ENCODE data around the gene MGARP. TPM values are rescaled to one million over a fixed set of nuclear protein-coding genes. Genes with fewer than 3 reads are reported as not detected.

MGARP gene
- total and polyA plus RNA-seq, 2 experiments from 2014 or later: 2.4 to 4.1 TPM

- peaks cover 10% of the 10 kb centered on the region for H3K27me3 Mint-ChIP-seq (ENCODE audit: insufficient read depth, low read depth, poor library complexity)
- ATAC-seq: no peak
Observed at GRCh38 chr4:139304920-139305319, 24.9 kb upstream of the MGARP start.

More at GRCh38 chr4:139304920-139305319, 24.9 kb upstream of the MGARP start:
- no peak for DNase-seq (ENCODE audit: low spot score)
- peaks cover 9% of the 10 kb centered on the region; the same call in 2 of the 3 replicates for H3K9me3 Mint-ChIP-seq
- Histone ChIP-seq H3K4me2 (no peak overlapping the region), H3K9me2 (ENCODE audit: insufficient read depth) (no peaks in the 10 kb centered on the region), H4K20me1 (replicated peaks; ENCODE audit: insufficient read depth) (peaks cover 54% of the 10 kb centered on the region), H3K27me3 (ENCODE audit: insufficient read depth) (no peaks in the 10 kb centered on the region), H3F3A (replicated peaks; ENCODE audit: low read depth) (no peaks in the 10 kb centered on the region; the same call in 1 of the 2 replicates), H3K27ac (ENCODE audit: low read depth) (no peak overlapping the region), H3K79me2 (replicated peaks; ENCODE audit: insufficient read depth) (peaks cover 88% of the 10 kb centered on the region), H3K4me1 (ENCODE audit: insufficient read depth) (peaks cover 16% of the 10 kb centered on the region; the same call in 1 of the 2 replicates), H3K4me3 (no peak overlapping the region), H2AFZ (no peak overlapping the region), H3K36me3 (ENCODE audit: insufficient read depth) (peaks cover 4% of the 10 kb centered on the region; the same call in 1 of the 2 replicates)
- TF ChIP-seq EZH2 (IDR thresholded peaks at IDR 0.05; ENCODE audit: low read depth, unreplicated experiment): no peak
- TF ChIP-seq ZNF114 (CRISPR knock-in tag; IDR thresholded peaks at IDR 0.05): no peak
- TF ChIP-seq CREB1 (CRISPR knock-in tag; IDR thresholded peaks at IDR 0.05; ENCODE audit: low read depth): no peak
- no peak for TF ChIP-seq JUNB (IDR thresholded peaks at IDR 0.05; ENCODE audit: unreplicated experiment)
- no peak for TF ChIP-seq POLR2AphosphoS5 (IDR thresholded peaks at IDR 0.05; ENCODE audit: low read depth)
- TF ChIP-seq, protein P1, sequence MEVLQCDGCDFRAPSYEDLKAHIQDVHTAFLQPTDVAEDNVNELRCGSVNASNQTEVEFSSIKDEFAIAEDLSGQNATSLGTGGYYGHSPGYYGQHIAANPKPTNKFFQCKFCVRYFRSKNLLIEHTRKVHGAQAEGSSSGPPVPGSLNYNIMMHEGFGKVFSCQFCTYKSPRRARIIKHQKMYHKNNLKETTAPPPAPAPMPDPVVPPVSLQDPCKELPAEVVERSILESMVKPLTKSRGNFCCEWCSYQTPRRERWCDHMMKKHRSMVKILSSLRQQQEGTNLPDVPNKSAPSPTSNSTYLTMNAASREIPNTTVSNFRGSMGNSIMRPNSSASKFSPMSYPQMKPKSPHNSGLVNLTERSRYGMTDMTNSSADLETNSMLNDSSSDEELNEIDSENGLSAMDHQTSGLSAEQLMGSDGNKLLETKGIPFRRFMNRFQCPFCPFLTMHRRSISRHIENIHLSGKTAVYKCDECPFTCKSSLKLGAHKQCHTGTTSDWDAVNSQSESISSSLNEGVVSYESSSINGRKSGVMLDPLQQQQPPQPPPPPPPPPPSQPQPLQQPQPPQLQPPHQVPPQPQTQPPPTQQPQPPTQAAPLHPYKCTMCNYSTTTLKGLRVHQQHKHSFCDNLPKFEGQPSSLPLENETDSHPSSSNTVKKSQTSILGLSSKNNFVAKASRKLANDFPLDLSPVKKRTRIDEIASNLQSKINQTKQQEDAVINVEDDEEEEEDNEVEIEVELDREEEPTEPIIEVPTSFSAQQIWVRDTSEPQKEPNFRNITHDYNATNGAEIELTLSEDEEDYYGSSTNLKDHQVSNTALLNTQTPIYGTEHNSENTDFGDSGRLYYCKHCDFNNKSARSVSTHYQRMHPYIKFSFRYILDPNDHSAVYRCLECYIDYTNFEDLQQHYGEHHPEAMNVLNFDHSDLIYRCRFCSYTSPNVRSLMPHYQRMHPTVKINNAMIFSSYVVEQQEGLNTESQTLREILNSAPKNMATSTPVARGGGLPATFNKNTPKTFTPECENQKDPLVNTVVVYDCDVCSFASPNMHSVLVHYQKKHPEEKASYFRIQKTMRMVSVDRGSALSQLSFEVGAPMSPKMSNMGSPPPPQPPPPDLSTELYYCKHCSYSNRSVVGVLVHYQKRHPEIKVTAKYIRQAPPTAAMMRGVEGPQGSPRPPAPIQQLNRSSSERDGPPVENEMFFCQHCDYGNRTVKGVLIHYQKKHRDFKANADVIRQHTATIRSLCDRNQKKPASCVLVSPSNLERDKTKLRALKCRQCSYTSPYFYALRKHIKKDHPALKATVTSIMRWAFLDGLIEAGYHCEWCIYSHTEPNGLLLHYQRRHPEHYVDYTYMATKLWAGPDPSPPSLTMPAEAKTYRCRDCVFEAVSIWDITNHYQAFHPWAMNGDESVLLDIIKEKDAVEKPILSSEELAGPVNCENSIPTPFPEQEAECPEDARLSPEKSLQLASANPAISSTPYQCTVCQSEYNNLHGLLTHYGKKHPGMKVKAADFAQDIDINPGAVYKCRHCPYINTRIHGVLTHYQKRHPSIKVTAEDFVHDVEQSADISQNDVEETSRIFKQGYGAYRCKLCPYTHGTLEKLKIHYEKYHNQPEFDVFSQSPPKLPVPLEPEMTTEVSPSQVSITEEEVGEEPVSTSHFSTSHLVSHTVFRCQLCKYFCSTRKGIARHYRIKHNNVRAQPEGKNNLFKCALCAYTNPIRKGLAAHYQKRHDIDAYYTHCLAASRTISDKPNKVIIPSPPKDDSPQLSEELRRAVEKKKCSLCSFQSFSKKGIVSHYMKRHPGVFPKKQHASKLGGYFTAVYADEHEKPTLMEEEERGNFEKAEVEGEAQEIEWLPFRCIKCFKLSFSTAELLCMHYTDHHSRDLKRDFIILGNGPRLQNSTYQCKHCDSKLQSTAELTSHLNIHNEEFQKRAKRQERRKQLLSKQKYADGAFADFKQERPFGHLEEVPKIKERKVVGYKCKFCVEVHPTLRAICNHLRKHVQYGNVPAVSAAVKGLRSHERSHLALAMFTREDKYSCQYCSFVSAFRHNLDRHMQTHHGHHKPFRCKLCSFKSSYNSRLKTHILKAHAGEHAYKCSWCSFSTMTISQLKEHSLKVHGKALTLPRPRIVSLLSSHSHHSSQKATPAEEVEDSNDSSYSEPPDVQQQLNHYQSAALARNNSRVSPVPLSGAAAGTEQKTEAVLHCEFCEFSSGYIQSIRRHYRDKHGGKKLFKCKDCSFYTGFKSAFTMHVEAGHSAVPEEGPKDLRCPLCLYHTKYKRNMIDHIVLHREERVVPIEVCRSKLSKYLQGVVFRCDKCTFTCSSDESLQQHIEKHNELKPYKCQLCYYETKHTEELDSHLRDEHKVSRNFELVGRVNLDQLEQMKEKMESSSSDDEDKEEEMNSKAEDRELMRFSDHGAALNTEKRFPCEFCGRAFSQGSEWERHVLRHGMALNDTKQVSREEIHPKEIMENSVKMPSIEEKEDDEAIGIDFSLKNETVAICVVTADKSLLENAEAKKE (CRISPR knock-in tag; IDR thresholded peaks at IDR 0.05): no peak
- H3K4me3 Mint-ChIP-seq: no peak overlapping the region
- no peak overlapping the region for H3K27ac Mint-ChIP-seq
- peaks cover 29% of the 10 kb centered on the region for H3K4me1 Mint-ChIP-seq
- H3K36me3 Mint-ChIP-seq (ENCODE audit: low read depth): peaks cover 52% of the 10 kb centered on the region
